ENCODE data around the gene CCL26. TPM values are rescaled to one million over a fixed set of nuclear protein-coding genes. Genes with fewer than 3 reads are reported as not detected.
"Not testable (repeated sequence)": the region's sequence is repeated elsewhere in the genome, so short reads cannot be mapped to it uniquely, and the experiment has no call there.

The CCL26 gene
- total RNA-seq, 2 experiments from 2014 or later: not detected

DNA sequence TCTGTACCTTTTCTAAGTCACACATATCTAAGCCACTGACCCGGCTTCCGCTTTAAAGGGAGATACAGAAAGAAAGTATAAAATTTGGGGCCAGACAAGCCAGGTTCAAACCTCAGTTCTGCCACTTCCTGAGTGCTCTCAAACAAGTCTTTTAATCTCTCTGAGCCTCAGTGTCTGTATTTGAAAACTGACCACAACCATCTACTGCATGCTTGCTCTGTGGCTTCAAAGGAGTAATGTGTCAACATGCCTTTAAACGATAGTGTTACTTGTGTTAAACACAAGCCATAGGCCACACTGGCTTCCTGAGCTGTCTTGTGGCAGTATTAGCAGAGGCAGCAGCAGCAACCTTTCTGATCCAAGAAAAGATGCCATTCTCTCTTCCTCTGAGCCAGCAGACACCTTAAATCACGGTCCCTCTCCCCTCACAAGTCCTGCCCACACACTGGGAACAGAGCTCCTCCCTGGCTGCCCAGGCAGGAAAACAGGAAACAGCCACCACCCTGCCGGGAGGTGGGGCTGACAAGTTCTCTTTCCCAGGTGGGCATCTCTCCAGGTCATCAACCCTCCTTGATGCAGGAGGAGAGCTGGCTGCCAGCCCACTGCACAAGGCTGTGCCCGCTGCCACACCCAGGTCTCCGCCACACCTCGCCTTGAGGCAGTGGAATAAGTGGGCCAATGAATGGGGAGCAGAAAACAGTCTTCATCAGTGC lies 44.0 kb downstream of the CCL26 start:
- TF ChIP-seq, protein P1, sequence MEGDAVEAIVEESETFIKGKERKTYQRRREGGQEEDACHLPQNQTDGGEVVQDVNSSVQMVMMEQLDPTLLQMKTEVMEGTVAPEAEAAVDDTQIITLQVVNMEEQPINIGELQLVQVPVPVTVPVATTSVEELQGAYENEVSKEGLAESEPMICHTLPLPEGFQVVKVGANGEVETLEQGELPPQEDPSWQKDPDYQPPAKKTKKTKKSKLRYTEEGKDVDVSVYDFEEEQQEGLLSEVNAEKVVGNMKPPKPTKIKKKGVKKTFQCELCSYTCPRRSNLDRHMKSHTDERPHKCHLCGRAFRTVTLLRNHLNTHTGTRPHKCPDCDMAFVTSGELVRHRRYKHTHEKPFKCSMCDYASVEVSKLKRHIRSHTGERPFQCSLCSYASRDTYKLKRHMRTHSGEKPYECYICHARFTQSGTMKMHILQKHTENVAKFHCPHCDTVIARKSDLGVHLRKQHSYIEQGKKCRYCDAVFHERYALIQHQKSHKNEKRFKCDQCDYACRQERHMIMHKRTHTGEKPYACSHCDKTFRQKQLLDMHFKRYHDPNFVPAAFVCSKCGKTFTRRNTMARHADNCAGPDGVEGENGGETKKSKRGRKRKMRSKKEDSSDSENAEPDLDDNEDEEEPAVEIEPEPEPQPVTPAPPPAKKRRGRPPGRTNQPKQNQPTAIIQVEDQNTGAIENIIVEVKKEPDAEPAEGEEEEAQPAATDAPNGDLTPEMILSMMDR (conservative IDR thresholded peaks at IDR 0.05; ENCODE audit: low read length): no peak
- no peak for TF ChIP-seq EZH2phosphoT487 (IDR thresholded peaks at IDR 0.05; ENCODE audit: borderline replicate concordance, low read depth, low read length)
- H3K4me1 ChIP-seq (ENCODE audit: insufficient read depth, low read length, poor library complexity, severe bottlenecking): peaks cover 94% of the 10 kb centered on the region
- peak overlapping the region; percentile 79 for H3K27ac ChIP-seq (ENCODE audit: low read depth, low read length, poor library complexity, severe bottlenecking)
- BruUV-seq (replicated peaks): no TSS peak
- DNase-seq (ENCODE audit: low spot score): peak; percentile 53
- no peaks in the 10 kb centered on the region for H4K20me1 ChIP-seq (ENCODE audit: insufficient read depth, low read length)
- no peaks in the 10 kb centered on the region for H3K9me2 ChIP-seq (ENCODE audit: insufficient read depth, low read length)
- peak overlapping the region; percentile 63 for H3K4me2 ChIP-seq (ENCODE audit: low read length)
- H3K79me2 ChIP-seq (ENCODE audit: insufficient read depth, low read depth, low read length): peaks cover 9% of the 10 kb centered on the region; the same call in 1 of the 2 replicates
- CTCF ChIA-PET (ENCODE audit: unreplicated experiment): interaction anchor here (0.7 kb wide), 1 partner anchor 35 kb away, joined by 3 read pairs; no protein-coding TSS in a partner anchor
- POLR2A ChIA-PET: interaction anchor here (0.6 kb wide), 3 partner anchors 37 to 109 kb away, joined by 3 to 4 read pairs (median 3); no protein-coding TSS in a partner anchor
- H2AFZ ChIP-seq (ENCODE audit: low read length): peak overlapping the region; percentile 60; the same call in 1 of the 2 replicates
- H3K9me3 ChIP-seq (ENCODE audit: low read length): no peaks in the 10 kb centered on the region
- intact Hi-C loops (cut with micrococcal nuclease; ENCODE audit: unreplicated experiment): no loop called here
- peak overlapping the region; percentile 13 for H3K4me3 ChIP-seq (ENCODE audit: low read depth, low read length, poor library complexity, severe bottlenecking)
- H3K36me3 ChIP-seq (ENCODE audit: insufficient read depth, low read length): peaks cover 4% of the 10 kb centered on the region; the same call in 1 of the 2 replicates

DNA sequence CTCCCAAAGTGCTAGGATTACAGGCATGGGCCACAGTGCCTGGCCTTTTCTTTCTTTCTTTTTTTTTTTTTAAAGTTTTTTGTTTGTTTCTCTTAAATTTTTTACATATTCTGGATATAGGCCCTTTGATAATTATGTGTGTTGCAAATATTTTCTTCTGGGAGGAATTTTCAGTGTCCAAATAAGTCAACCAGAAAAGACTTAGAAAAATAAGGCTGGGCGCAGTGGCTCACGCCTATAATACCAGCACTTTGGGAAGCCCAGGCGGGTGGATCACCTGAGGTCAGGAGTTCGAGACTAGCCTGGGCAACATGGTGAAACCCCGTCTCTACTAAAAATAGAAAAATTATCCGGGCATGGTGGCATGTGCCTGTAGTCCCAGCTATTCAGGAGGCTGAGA lies 44.7 kb downstream of the CCL26 start:
- H3K4me3 ChIP-seq (ENCODE audit: low read depth, low read length, poor library complexity, severe bottlenecking); H3K9me2 ChIP-seq (ENCODE audit: insufficient read depth, low read length); DNase-seq (ENCODE audit: low spot score); H3K9me3 ChIP-seq (ENCODE audit: low read length); BruUV-seq (replicated peaks); CTCF ChIA-PET (ENCODE audit: unreplicated experiment); intact Hi-C loops (cut with micrococcal nuclease; ENCODE audit: unreplicated experiment); H3K79me2 ChIP-seq (ENCODE audit: insufficient read depth, low read depth, low read length); H3K36me3 ChIP-seq (ENCODE audit: insufficient read depth, low read length); H4K20me1 ChIP-seq (ENCODE audit: insufficient read depth, low read length): not testable (repeated sequence)
- H3K27ac ChIP-seq (ENCODE audit: low read depth, low read length, poor library complexity, severe bottlenecking): peak overlapping the region; percentile 79
- peak overlapping the region; percentile 63 for H3K4me2 ChIP-seq (ENCODE audit: low read length)
- H3K4me1 ChIP-seq (ENCODE audit: insufficient read depth, low read length, poor library complexity, severe bottlenecking): peaks cover 94% of the 10 kb centered on the region
- peak overlapping the region; percentile 60; the same call in 1 of the 2 replicates for H2AFZ ChIP-seq (ENCODE audit: low read length)
- POLR2A ChIA-PET: interaction anchor here (0.6 kb wide), 2 partner anchors 64 to 108 kb away, joined by 3 to 4 read pairs; no protein-coding TSS in a partner anchor

DNA sequence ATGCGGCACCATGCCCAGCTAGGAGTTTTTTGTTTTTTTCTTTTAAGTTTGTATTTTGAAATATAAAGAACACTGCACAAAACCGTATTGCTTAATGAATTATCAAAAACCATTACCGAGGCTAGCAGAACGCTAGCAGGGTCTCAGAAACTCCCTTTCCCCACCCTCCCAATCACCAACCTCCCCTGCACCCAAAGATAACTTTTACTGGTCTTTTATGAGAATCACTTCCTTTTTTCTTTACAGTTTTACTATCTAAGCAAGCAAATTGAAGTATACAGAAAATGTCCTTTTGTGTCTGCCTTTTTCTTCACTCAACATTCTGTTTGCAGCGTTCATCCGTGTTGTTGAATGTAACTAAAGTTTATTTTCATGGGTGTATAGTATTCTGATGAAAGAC lies 46.7 kb downstream of the CCL26 start:
- no peaks in the 10 kb centered on the region for H3K36me3 ChIP-seq (ENCODE audit: insufficient read depth, low read length)
- ChIA-PET POLR2A (interaction anchor here (0.6 to 3.0 kb wide), 4 partner anchors 10 to 102 kb away, joined by 3 to 10 read pairs (median 4); no protein-coding TSS in a partner anchor), CTCF (ENCODE audit: unreplicated experiment) (no interaction called here)
- intact Hi-C loops (cut with micrococcal nuclease; ENCODE audit: unreplicated experiment): loop anchor here (2.0 kb wide), 1 partner anchor 13 kb away; the partner anchor contains the start of gene HIP1
- H3K4me2 ChIP-seq (ENCODE audit: low read length): peak overlapping the region; percentile 53
- H3K4me1 ChIP-seq (ENCODE audit: insufficient read depth, low read length, poor library complexity, severe bottlenecking): peaks cover 86% of the 10 kb centered on the region
- no peaks in the 10 kb centered on the region for H4K20me1 ChIP-seq (ENCODE audit: insufficient read depth, low read length)
- no TSS peak for BruUV-seq (replicated peaks)
- H3K9me3 ChIP-seq (ENCODE audit: low read length): no peaks in the 10 kb centered on the region
- TF ChIP-seq, protein P1 (conservative IDR thresholded peaks at IDR 0.05; ENCODE audit: low read length): no peak
- no peak for TF ChIP-seq EZH2phosphoT487 (IDR thresholded peaks at IDR 0.05; ENCODE audit: borderline replicate concordance, low read depth, low read length)
- H2AFZ ChIP-seq (ENCODE audit: low read length): no peak overlapping the region
- H3K9me2 ChIP-seq (ENCODE audit: insufficient read depth, low read length): no peaks in the 10 kb centered on the region
- H3K27ac ChIP-seq (ENCODE audit: low read depth, low read length, poor library complexity, severe bottlenecking): peak overlapping the region; percentile 77
- no peak overlapping the region for H3K4me3 ChIP-seq (ENCODE audit: low read depth, low read length, poor library complexity, severe bottlenecking)
- peak; percentile 47 for DNase-seq (ENCODE audit: low spot score)
- peaks cover 9% of the 10 kb centered on the region; the same call in 1 of the 2 replicates for H3K79me2 ChIP-seq (ENCODE audit: insufficient read depth, low read depth, low read length)
